ENCODE results near the gene WAC. TPM values are rescaled to one million over a fixed set of nuclear protein-coding genes. Genes with fewer than 3 reads are reported as not detected.
"Not testable (repeated sequence)": the region's sequence is repeated elsewhere in the genome, so short reads cannot be mapped to it uniquely, and the experiment has no call there.

The WAC gene
- total RNA-seq, 2 donors from 2014 or later = 136 to 146 TPM

- peaks cover 19% of the 10 kb centered on the region for H3K36me3 Mint-ChIP-seq
- peaks cover 45 to 70% of the 10 kb centered on the region in 2 donors for H3K4me1 Mint-ChIP-seq (ENCODE audit: low read depth in 2 of 2)
- ATAC-seq = no peak
- no peak overlapping the region for H3K27ac Mint-ChIP-seq
- H3K27me3 Mint-ChIP-seq = no peaks in the 10 kb centered on the region
- H3K4me3 Mint-ChIP-seq = no peak overlapping the region
- DNase-seq (ENCODE audit: low spot score) = no peak
- no peaks in the 10 kb centered on the region for H3K9me3 Mint-ChIP-seq
Observed at GRCh38 chr10:28561531-28561930, 28.6 kb downstream of the WAC start.

GRCh38 chr10:28564905-28565304 is 32.0 kb downstream of the WAC start:
- H3K9me3 Mint-ChIP-seq = no peaks in the 10 kb centered on the region
- H3K27ac Mint-ChIP-seq = no peak overlapping the region
- DNase-seq (ENCODE audit: low spot score) (no peak), ATAC-seq (peak in 1 of 2 donors; percentile 59)
- H3K36me3 Mint-ChIP-seq = peaks cover 12% of the 10 kb centered on the region
- H3K4me3 Mint-ChIP-seq = peak overlapping the region; percentile 54
- no peaks in the 10 kb centered on the region for H3K27me3 Mint-ChIP-seq
- H3K4me1 Mint-ChIP-seq (ENCODE audit: low read depth in 2 of 2) = peaks cover 41 to 66% of the 10 kb centered on the region in 2 donors

GRCh38 chr10:28566458-28567015 is 33.6 kb downstream of the WAC start:
- H3K4me3 Mint-ChIP-seq = no peak overlapping the region
- peaks cover 7% of the 10 kb centered on the region for H3K36me3 Mint-ChIP-seq
- no peaks in the 10 kb centered on the region for H3K9me3 Mint-ChIP-seq
- H3K27ac Mint-ChIP-seq = peak overlapping the region; percentile 7 to 63
- H3K27me3 Mint-ChIP-seq = no peaks in the 10 kb centered on the region
- peaks cover 41 to 61% of the 10 kb centered on the region in 2 donors for H3K4me1 Mint-ChIP-seq (ENCODE audit: low read depth in 2 of 2)
- DNase-seq (ENCODE audit: low spot score) (no peak), ATAC-seq (no peak)

- peaks cover 8% of the 10 kb centered on the region for H3K36me3 Mint-ChIP-seq
- no peak overlapping the region for H3K4me3 Mint-ChIP-seq
- H3K4me1 Mint-ChIP-seq (ENCODE audit: low read depth in 2 of 2) = peaks cover 50 to 63% of the 10 kb centered on the region in 2 donors
- H3K27me3 Mint-ChIP-seq = no peaks in the 10 kb centered on the region
- H3K27ac Mint-ChIP-seq = peak overlapping the region; percentile 36 to 41
- DNase-seq (ENCODE audit: low spot score) = no peak
- H3K9me3 Mint-ChIP-seq = no peaks in the 10 kb centered on the region
- ATAC-seq = peak in 1 of 2 donors; percentile 60
Observed at GRCh38 chr10:28569506-28570159, 36.7 kb downstream of the WAC start.

- no peak for DNase-seq (ENCODE audit: low spot score)
- peaks cover 14% of the 10 kb centered on the region for H3K36me3 Mint-ChIP-seq
- no peaks in the 10 kb centered on the region for H3K27me3 Mint-ChIP-seq
- H3K4me1 Mint-ChIP-seq (ENCODE audit: low read depth in 2 of 2) = peaks cover 55 to 63% of the 10 kb centered on the region in 2 donors
- H3K9me3 Mint-ChIP-seq = no peaks in the 10 kb centered on the region
- no peak overlapping the region for H3K27ac Mint-ChIP-seq
- ATAC-seq = no peak
- H3K4me3 Mint-ChIP-seq = no peak overlapping the region
Observed at GRCh38 chr10:28570598-28570997, 37.7 kb downstream of the WAC start.

GRCh38 chr10:28571265-28571664 is 38.3 kb downstream of the WAC start:
- peaks cover 14% of the 10 kb centered on the region for H3K36me3 Mint-ChIP-seq
- no peaks in the 10 kb centered on the region for H3K27me3 Mint-ChIP-seq
- H3K27ac Mint-ChIP-seq = no peak overlapping the region
- H3K4me1 Mint-ChIP-seq (ENCODE audit: low read depth in 2 of 2) = peaks cover 57 to 60% of the 10 kb centered on the region in 2 donors
- no peak overlapping the region for H3K4me3 Mint-ChIP-seq
- DNase-seq (ENCODE audit: low spot score) (no peak), ATAC-seq (no peak)
- H3K9me3 Mint-ChIP-seq = no peaks in the 10 kb centered on the region

- not testable (repeated sequence) for ATAC-seq; H3K4me3 Mint-ChIP-seq; H3K9me3 Mint-ChIP-seq; H3K27ac Mint-ChIP-seq; DNase-seq (ENCODE audit: low spot score); H3K36me3 Mint-ChIP-seq; H3K27me3 Mint-ChIP-seq
- peaks cover 59 to 60% of the 10 kb centered on the region in 2 donors for H3K4me1 Mint-ChIP-seq (ENCODE audit: low read depth in 2 of 2)
Observed at GRCh38 chr10:28574214-28574613, 41.3 kb downstream of the WAC start.

- peaks cover 60 to 67% of the 10 kb centered on the region in 2 donors for H3K4me1 Mint-ChIP-seq (ENCODE audit: low read depth in 2 of 2)
- no peak for ATAC-seq
- H3K36me3 Mint-ChIP-seq = peaks cover 10% of the 10 kb centered on the region
Observed at GRCh38 chr10:28575852-28576251, 42.9 kb downstream of the WAC start.

GRCh38 chr10:28577506-28577905 is 44.6 kb downstream of the WAC start:
- no peak for DNase-seq (ENCODE audit: low spot score)
- H3K27ac Mint-ChIP-seq = peak overlapping the region in 1 of 2 donors; percentile 3
- no peak overlapping the region for H3K4me3 Mint-ChIP-seq
- H3K9me3 Mint-ChIP-seq = no peaks in the 10 kb centered on the region
- ATAC-seq = no peak
- H3K27me3 Mint-ChIP-seq = no peaks in the 10 kb centered on the region
- H3K4me1 Mint-ChIP-seq (ENCODE audit: low read depth in 2 of 2) = peaks cover 67 to 71% of the 10 kb centered on the region in 2 donors
- H3K36me3 Mint-ChIP-seq = peaks cover 6% of the 10 kb centered on the region

More at GRCh38 chr10:28575852-28576251, 42.9 kb downstream of the WAC start:
- DNase-seq (ENCODE audit: low spot score) = no peak
- Mint-ChIP-seq H3K27me3 (no peaks in the 10 kb centered on the region), H3K9me3 (no peaks in the 10 kb centered on the region), H3K4me3 (no peak overlapping the region), H3K27ac (no peak overlapping the region)

- Mint-ChIP-seq H3K36me3 (peaks cover 6% of the 10 kb centered on the region), H3K4me1 (ENCODE audit: low read depth in 2 of 2) (peaks cover 62 to 66% of the 10 kb centered on the region in 2 donors), H3K9me3 (no peaks in the 10 kb centered on the region), H3K27me3 (no peaks in the 10 kb centered on the region), H3K27ac (no peak overlapping the region), H3K4me3 (no peak overlapping the region)
- DNase-seq (ENCODE audit: low spot score) (no peak), ATAC-seq (no peak)
Observed at GRCh38 chr10:28578454-28578853, 45.5 kb downstream of the WAC start.

- H3K9me3 Mint-ChIP-seq = no peaks in the 10 kb centered on the region
- H3K36me3 Mint-ChIP-seq = peaks cover 13% of the 10 kb centered on the region
- H3K27me3 Mint-ChIP-seq = no peaks in the 10 kb centered on the region
- peaks cover 56 to 62% of the 10 kb centered on the region in 2 donors for H3K4me1 Mint-ChIP-seq (ENCODE audit: low read depth in 2 of 2)
- peak overlapping the region; percentile 6 to 38 for H3K27ac Mint-ChIP-seq
- ATAC-seq (no peak), DNase-seq (ENCODE audit: low spot score) (no peak)
- H3K4me3 Mint-ChIP-seq = no peak overlapping the region
Observed at GRCh38 chr10:28580825-28581224, 47.9 kb downstream of the WAC start.

GRCh38 chr10:28581916-28582315 is 49.0 kb downstream of the WAC start:
- H3K4me1 Mint-ChIP-seq (ENCODE audit: low read depth in 2 of 2) = peaks cover 58 to 64% of the 10 kb centered on the region in 2 donors
- H3K4me3 Mint-ChIP-seq = no peak overlapping the region
- peak overlapping the region; percentile 13 to 38 for H3K27ac Mint-ChIP-seq
- no peaks in the 10 kb centered on the region for H3K27me3 Mint-ChIP-seq
- no peaks in the 10 kb centered on the region for H3K9me3 Mint-ChIP-seq
- H3K36me3 Mint-ChIP-seq = peaks cover 13% of the 10 kb centered on the region
- DNase-seq (ENCODE audit: low spot score) = no peak
- no peak for ATAC-seq

GRCh38 chr10:28585076-28585475 is 52.2 kb downstream of the WAC start:
- H3K9me3 Mint-ChIP-seq = no peaks in the 10 kb centered on the region
- DNase-seq (ENCODE audit: low spot score) (no peak), ATAC-seq (no peak)
- no peak overlapping the region for H3K4me3 Mint-ChIP-seq
- H3K4me1 Mint-ChIP-seq (ENCODE audit: low read depth in 2 of 2) = peaks cover 47 to 49% of the 10 kb centered on the region in 2 donors
- H3K27ac Mint-ChIP-seq = peak overlapping the region in 1 of 2 donors; percentile 35
- H3K36me3 Mint-ChIP-seq = peaks cover 19% of the 10 kb centered on the region
- no peaks in the 10 kb centered on the region for H3K27me3 Mint-ChIP-seq

- Mint-ChIP-seq H3K4me3 (no peak overlapping the region), H3K36me3 (peaks cover 19% of the 10 kb centered on the region), H3K9me3 (no peaks in the 10 kb centered on the region), H3K27me3 (no peaks in the 10 kb centered on the region), H3K4me1 (ENCODE audit: low read depth in 2 of 2) (peaks cover 39% of the 10 kb centered on the region in 2 donors), H3K27ac (no peak overlapping the region)
- DNase-seq (ENCODE audit: low spot score) (no peak), ATAC-seq (no peak)
Observed at GRCh38 chr10:28586176-28586575, 53.3 kb downstream of the WAC start.
